HL-60 (cell line): ENCODE data around the gene SIGMAR1.

Experiments
- CTCF ChIP-seq: IDR thresholded peaks from one replicate; pipeline ENCODE4 v1.5.1; 2011; ENCODE audit warnings: low read length, control low read depth, inconsistent platforms; ENCODE audit not compliant: insufficient read depth
- POLR2AphosphoS5 ChIP-seq: IDR thresholded peaks from 2 replicates; pipeline ENCODE4 v1.6.1; 2012; ENCODE audit warnings: low read depth
- REST ChIP-seq: IDR thresholded peaks from 2 replicates; pipeline ENCODE4 v1.6.1; 2012; ENCODE audit warnings: low read depth; ENCODE audit not compliant: insufficient replicate concordance

GRCh38 chr9:34633851-34634550 lies 3.6 kb downstream of the SIGMAR1 start:
- peak; percentile 77 for TF ChIP-seq CTCF
- no peak for TF ChIP-seq POLR2AphosphoS5
- TF ChIP-seq REST, result no peak
